ENCODE data around the gene TNFRSF19. TPM values are rescaled to one million over a fixed set of nuclear protein-coding genes. Genes with fewer than 3 reads are reported as not detected.

The TNFRSF19 gene
- total and polyA plus RNA-seq, 10 of the 15 experiments (the other 5 are each of a cell fraction or from before 2014, with no cell fraction given): 16.4 to 46.2 (median 35.4) TPM

DNA sequence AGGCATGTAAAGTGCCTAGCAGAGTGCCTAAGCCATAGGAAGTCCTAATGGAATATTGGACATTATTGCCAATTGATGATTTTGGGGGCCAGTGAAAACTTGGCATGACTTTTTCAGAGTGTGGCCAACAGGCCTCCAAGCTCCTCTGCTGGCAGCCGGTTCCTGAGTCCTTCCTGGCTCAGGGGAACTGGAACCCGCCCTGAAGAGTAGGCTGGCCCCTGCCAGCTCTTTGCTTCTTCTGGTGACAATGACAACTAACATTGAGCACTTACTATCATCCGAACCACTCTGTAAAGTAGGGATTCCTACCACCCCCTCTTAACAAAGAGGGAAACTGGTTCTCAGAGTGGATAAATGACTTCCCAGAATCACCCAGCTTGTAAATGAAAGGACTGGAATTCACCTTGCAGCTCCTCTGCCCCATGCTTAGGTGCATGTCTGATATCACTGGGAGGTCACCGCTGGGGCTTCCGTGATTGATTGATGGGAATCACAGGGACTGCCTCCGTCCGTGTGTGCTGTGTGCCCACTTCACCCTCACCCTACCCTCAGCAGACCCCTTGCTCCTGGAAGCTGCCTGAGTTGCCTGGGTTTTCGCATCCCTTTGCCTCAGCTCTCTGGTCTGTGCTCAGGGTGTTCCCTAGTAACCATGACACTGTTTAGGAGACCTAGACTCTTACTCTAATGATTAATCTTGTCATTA lies 50.6 kb downstream of the TNFRSF19 start:
- ChIA-PET CTCF (interaction anchor here (1.7 kb wide), 1 partner anchor 9 kb away, joined by 4 read pairs; no protein-coding TSS in a partner anchor), SMC1A (ENCODE audit: uncharacterized antibody, unreplicated experiment) (interaction anchor here (0.7 to 1.4 kb wide), 2 partner anchors 11 to 53 kb away, joined by 3 read pairs; no protein-coding TSS in a partner anchor), RAD21 (ENCODE audit: unreplicated experiment) (interaction anchor here (0.8 to 1.3 kb wide), 2 partner anchors 9 to 32 kb away, joined by 3 to 4 read pairs; no protein-coding TSS in a partner anchor), POLR2A (no interaction called here)
- H3K36me3 ChIP-seq (ENCODE audit: control insufficient read depth in 2 of 2, insufficient read depth in 2 of 2, low read length in 1 of 2): peaks cover 0 to 12% of the 10 kb centered on the region in 2 experiments; a peak in 1 of 4 replicates
- intact Hi-C loops (cut with micrococcal nuclease; ENCODE audit: unreplicated experiment): no loop called here
- in situ Hi-C loops (cut with MboI): no loop called here
- H3K4me3 ChIP-seq: no peak overlapping the region
- ATAC-seq: peak; percentile 8; the same call in 2 of the 3 replicates
- WGBS (ENCODE audit: insufficient coverage, insufficient replicate concordance, low lambda C conversion rate, missing lambda C conversion rate): 54% methylated on average over 8 of the region's 8 CpGs
- H3K27me3 ChIP-seq (replicated peaks in 1 of 2; ENCODE audit: control insufficient read depth in 2 of 2, insufficient read depth in 2 of 2, low read length in 1 of 2): no peaks in the 10 kb centered on the region
- H3K27ac ChIP-seq (ENCODE audit: control insufficient read depth, insufficient read depth): no peak overlapping the region
- H3K79me2 ChIP-seq (ENCODE audit: control insufficient read depth, insufficient read depth, low read length): no peaks in the 10 kb centered on the region
- H3K9me3 ChIP-seq (replicated peaks; ENCODE audit: control insufficient read depth, insufficient read depth, low read length): peaks cover 4% of the 10 kb centered on the region; the same call in 2 of the 3 replicates
- no peaks in the 10 kb centered on the region for H4K20me1 ChIP-seq (ENCODE audit: control insufficient read depth, insufficient read depth)
- 0 out of 2 replicates have a peak, but pooled peaks cover 2% of the 10 kb centered on the region for H3K4me1 ChIP-seq (ENCODE audit: control insufficient read depth, insufficient read depth, low read length)
- H2AFZ ChIP-seq (ENCODE audit: control insufficient read depth, low read depth, low read length): no peak overlapping the region
- BruUV-seq (replicated peaks): no TSS peak
- no peak for FAIRE-seq
- no peak overlapping the region for H3K9ac ChIP-seq (ENCODE audit: control insufficient read depth, insufficient read depth, low read length)
- no peak overlapping the region for H3K4me2 ChIP-seq (ENCODE audit: control insufficient read depth, insufficient read depth)
- no peak for DNase-seq (ENCODE audit: low read depth, low spot score)
- no peak for TF ChIP-seq MTA3 (IDR thresholded peaks at IDR 0.05; ENCODE audit: borderline replicate concordance, low read length)
- TF ChIP-seq SREBF2 (IDR thresholded peaks at IDR 0.05; ENCODE audit: low read length): no peak
- TF ChIP-seq, protein P1, sequence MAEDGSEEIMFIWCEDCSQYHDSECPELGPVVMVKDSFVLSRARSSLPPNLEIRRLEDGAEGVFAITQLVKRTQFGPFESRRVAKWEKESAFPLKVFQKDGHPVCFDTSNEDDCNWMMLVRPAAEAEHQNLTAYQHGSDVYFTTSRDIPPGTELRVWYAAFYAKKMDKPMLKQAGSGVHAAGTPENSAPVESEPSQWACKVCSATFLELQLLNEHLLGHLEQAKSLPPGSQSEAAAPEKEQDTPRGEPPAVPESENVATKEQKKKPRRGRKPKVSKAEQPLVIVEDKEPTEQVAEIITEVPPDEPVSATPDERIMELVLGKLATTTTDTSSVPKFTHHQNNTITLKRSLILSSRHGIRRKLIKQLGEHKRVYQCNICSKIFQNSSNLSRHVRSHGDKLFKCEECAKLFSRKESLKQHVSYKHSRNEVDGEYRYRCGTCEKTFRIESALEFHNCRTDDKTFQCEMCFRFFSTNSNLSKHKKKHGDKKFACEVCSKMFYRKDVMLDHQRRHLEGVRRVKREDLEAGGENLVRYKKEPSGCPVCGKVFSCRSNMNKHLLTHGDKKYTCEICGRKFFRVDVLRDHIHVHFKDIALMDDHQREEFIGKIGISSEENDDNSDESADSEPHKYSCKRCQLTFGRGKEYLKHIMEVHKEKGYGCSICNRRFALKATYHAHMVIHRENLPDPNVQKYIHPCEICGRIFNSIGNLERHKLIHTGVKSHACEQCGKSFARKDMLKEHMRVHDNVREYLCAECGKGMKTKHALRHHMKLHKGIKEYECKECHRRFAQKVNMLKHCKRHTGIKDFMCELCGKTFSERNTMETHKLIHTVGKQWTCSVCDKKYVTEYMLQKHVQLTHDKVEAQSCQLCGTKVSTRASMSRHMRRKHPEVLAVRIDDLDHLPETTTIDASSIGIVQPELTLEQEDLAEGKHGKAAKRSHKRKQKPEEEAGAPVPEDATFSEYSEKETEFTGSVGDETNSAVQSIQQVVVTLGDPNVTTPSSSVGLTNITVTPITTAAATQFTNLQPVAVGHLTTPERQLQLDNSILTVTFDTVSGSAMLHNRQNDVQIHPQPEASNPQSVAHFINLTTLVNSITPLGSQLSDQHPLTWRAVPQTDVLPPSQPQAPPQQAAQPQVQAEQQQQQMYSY (CRISPR knock-in tag; IDR thresholded peaks at IDR 0.05): no peak
- TF ChIP-seq, protein P2, sequence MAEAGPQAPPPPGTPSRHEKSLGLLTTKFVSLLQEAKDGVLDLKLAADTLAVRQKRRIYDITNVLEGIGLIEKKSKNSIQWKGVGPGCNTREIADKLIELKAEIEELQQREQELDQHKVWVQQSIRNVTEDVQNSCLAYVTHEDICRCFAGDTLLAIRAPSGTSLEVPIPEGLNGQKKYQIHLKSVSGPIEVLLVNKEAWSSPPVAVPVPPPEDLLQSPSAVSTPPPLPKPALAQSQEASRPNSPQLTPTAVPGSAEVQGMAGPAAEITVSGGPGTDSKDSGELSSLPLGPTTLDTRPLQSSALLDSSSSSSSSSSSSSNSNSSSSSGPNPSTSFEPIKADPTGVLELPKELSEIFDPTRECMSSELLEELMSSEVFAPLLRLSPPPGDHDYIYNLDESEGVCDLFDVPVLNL (IDR thresholded peaks at IDR 0.05; ENCODE audit: low read depth, low read length): no peak
- TF ChIP-seq RFX5 (IDR thresholded peaks at IDR 0.05; ENCODE audit: low read depth, low read length): no peak
- no peak for TF ChIP-seq KDM1A (IDR thresholded peaks at IDR 0.05; ENCODE audit: borderline replicate concordance)
- TF ChIP-seq, protein P3, sequence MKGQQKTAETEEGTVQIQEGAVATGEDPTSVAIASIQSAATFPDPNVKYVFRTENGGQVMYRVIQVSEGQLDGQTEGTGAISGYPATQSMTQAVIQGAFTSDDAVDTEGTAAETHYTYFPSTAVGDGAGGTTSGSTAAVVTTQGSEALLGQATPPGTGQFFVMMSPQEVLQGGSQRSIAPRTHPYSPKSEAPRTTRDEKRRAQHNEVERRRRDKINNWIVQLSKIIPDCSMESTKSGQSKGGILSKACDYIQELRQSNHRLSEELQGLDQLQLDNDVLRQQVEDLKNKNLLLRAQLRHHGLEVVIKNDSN (IDR thresholded peaks at IDR 0.05; ENCODE audit: borderline replicate concordance, extremely low read length, insufficient read depth, low read depth, low read length): no peak
- no peak for TF ChIP-seq PML (IDR thresholded peaks at IDR 0.05; ENCODE audit: low read length)
- TF ChIP-seq CHD2 (IDR thresholded peaks at IDR 0.05; ENCODE audit: borderline replicate concordance, low read depth, low read length): no peak
- TF ChIP-seq GABPA (IDR thresholded peaks at IDR 0.05; ENCODE audit: low read depth): no peak
- no peak for TF ChIP-seq SPI1 (IDR thresholded peaks at IDR 0.05; ENCODE audit: borderline replicate concordance, insufficient read depth, low read depth, low read length)
- TF ChIP-seq HDAC6 (IDR thresholded peaks at IDR 0.05; ENCODE audit: unreplicated experiment): no peak
- no peak for TF ChIP-seq CREB1 (IDR thresholded peaks at IDR 0.05; ENCODE audit: low read depth)
- TF ChIP-seq, protein P4, sequence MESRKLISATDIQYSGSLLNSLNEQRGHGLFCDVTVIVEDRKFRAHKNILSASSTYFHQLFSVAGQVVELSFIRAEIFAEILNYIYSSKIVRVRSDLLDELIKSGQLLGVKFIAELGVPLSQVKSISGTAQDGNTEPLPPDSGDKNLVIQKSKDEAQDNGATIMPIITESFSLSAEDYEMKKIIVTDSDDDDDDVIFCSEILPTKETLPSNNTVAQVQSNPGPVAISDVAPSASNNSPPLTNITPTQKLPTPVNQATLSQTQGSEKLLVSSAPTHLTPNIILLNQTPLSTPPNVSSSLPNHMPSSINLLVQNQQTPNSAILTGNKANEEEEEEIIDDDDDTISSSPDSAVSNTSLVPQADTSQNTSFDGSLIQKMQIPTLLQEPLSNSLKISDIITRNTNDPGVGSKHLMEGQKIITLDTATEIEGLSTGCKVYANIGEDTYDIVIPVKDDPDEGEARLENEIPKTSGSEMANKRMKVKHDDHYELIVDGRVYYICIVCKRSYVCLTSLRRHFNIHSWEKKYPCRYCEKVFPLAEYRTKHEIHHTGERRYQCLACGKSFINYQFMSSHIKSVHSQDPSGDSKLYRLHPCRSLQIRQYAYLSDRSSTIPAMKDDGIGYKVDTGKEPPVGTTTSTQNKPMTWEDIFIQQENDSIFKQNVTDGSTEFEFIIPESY (IDR thresholded peaks at IDR 0.05): no peak
- no peak for TF ChIP-seq JUND (IDR thresholded peaks at IDR 0.05; ENCODE audit: low read depth, low read length)
- TF ChIP-seq HCFC1 (IDR thresholded peaks at IDR 0.05; ENCODE audit: low read length): no peak

Measured in GM12878 (cell line).